ENCODE measurements around the gene GUCY2D. TPM values are rescaled to one million over a fixed set of nuclear protein-coding genes. Genes with fewer than 3 reads are reported as not detected.

Gene GUCY2D
- total RNA-seq, 1 donor from 2014 or later: not detected

DNA sequence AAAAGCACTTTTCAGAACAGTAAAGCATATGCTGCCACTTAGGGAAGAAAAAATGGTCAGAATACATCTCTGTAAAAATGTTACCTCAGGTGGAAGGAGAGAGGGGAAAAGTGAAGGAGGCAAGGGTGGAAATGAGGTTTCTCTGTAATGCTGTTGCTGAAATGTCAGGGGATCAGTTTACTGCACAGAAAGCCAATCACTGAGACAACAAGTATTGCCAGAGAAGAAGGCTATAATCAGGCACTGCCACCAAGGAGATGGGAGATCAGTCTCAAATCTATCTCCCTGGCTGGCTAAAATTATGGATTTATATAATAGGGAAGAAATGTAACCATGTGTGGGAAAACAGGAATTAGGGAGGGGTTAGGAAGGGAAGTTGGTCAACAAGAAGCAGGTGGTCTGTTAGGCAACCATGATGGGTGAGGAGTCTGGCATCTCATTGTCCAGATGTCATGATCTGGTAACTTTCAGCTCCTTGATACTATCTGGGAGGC, 27.7 kb upstream of the GUCY2D start:
- Mint-ChIP-seq H3K4me1 (ENCODE audit: unreplicated experiment) (no peaks in the 10 kb centered on the region), H3K4me3 (ENCODE audit: unreplicated experiment) (no peak overlapping the region), H3K9me3 (ENCODE audit: unreplicated experiment) (peaks cover 11% of the 10 kb centered on the region), H3K36me3 (ENCODE audit: unreplicated experiment) (no peaks in the 10 kb centered on the region), H3K27me3 (ENCODE audit: unreplicated experiment) (peaks cover 33% of the 10 kb centered on the region), H3K27ac (ENCODE audit: unreplicated experiment) (no peak overlapping the region)
- TF ChIP-seq, protein P1, sequence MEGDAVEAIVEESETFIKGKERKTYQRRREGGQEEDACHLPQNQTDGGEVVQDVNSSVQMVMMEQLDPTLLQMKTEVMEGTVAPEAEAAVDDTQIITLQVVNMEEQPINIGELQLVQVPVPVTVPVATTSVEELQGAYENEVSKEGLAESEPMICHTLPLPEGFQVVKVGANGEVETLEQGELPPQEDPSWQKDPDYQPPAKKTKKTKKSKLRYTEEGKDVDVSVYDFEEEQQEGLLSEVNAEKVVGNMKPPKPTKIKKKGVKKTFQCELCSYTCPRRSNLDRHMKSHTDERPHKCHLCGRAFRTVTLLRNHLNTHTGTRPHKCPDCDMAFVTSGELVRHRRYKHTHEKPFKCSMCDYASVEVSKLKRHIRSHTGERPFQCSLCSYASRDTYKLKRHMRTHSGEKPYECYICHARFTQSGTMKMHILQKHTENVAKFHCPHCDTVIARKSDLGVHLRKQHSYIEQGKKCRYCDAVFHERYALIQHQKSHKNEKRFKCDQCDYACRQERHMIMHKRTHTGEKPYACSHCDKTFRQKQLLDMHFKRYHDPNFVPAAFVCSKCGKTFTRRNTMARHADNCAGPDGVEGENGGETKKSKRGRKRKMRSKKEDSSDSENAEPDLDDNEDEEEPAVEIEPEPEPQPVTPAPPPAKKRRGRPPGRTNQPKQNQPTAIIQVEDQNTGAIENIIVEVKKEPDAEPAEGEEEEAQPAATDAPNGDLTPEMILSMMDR (IDR thresholded peaks at IDR 0.05): no peak
- DNase-seq (ENCODE audit: extremely low spot score, unreplicated experiment): no peak

DNA sequence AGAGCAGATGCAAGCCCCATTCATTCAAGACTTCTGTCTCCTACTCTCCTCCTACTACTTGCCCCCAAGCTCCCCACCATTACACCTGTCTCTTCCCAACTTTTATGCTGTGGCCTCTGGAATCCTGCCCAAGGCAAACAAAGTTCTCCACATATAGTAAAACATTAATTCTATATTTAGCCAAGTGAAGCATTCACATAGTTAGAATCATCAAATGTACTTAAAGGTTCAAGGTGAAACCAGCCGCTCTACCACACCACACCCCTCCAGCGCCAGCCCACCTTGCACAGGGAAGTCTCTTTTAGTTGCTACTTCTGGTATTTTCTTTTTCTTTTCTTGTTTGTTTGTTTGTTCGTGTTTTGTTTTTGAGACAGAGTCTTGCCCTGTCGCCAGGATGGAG, 25.4 kb upstream of the GUCY2D start:
- no peaks in the 10 kb centered on the region for H3K36me3 Mint-ChIP-seq (ENCODE audit: unreplicated experiment)
- H3K27me3 Mint-ChIP-seq (ENCODE audit: unreplicated experiment): peaks cover 27% of the 10 kb centered on the region
- peaks cover 11% of the 10 kb centered on the region for H3K9me3 Mint-ChIP-seq (ENCODE audit: unreplicated experiment)
- no peak overlapping the region for H3K4me3 Mint-ChIP-seq (ENCODE audit: unreplicated experiment)
- no peak overlapping the region for H3K27ac Mint-ChIP-seq (ENCODE audit: unreplicated experiment)
- no peak for DNase-seq (ENCODE audit: extremely low spot score, unreplicated experiment)
- TF ChIP-seq, protein P1 (IDR thresholded peaks at IDR 0.05): no peak
- no peaks in the 10 kb centered on the region for H3K4me1 Mint-ChIP-seq (ENCODE audit: unreplicated experiment)

DNA sequence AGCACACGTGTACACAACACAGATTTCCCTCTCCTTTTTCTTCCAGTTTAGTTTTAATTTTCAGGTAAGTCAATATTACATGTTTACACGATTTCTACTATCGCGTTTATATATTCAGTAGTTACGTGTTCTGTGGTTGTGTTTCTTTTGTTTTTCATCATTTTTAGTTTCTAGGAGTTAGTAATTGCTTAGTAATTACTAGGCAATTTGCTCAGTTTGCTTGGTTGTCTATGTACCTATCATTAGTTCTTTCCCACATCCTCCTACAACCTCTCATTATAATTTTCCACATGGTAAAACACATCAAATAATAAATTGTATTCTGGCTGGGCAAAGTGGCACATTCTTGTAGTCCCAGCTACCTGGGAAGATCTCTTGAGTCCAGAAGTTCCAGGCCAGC, 24.6 kb upstream of the GUCY2D start:
- no peak overlapping the region for H3K4me3 Mint-ChIP-seq (ENCODE audit: unreplicated experiment)
- no peak overlapping the region for H3K27ac Mint-ChIP-seq (ENCODE audit: unreplicated experiment)
- DNase-seq (ENCODE audit: extremely low spot score, unreplicated experiment): no peak
- no peaks in the 10 kb centered on the region for H3K36me3 Mint-ChIP-seq (ENCODE audit: unreplicated experiment)
- no peaks in the 10 kb centered on the region for H3K4me1 Mint-ChIP-seq (ENCODE audit: unreplicated experiment)
- H3K9me3 Mint-ChIP-seq (ENCODE audit: unreplicated experiment): peaks cover 11% of the 10 kb centered on the region
- TF ChIP-seq, protein P1 (IDR thresholded peaks at IDR 0.05): no peak
- peaks cover 27% of the 10 kb centered on the region for H3K27me3 Mint-ChIP-seq (ENCODE audit: unreplicated experiment)

DNA sequence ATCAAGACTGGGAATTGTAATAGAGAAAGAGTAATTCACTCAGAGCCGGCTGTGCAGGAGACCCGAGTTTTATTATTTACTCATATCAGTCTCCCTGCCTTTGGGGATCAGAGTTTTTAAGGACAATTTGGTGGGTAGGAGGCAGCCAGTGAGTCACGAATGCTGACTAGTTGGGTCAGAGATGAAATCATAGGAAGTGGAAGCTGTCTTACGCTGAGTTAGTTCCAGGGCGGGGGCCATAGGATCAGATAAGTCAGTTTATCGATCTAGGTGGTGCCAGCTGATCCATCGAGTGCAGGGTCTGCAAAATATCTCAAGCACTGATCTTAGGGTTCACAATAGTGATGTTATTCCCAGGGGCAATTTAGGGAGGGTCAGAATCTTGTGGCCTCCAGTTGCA, 20.2 kb upstream of the GUCY2D start:
- H3K9me3 Mint-ChIP-seq (ENCODE audit: unreplicated experiment): no peaks in the 10 kb centered on the region
- DNase-seq (ENCODE audit: extremely low spot score, unreplicated experiment): peak; percentile 54

DNA sequence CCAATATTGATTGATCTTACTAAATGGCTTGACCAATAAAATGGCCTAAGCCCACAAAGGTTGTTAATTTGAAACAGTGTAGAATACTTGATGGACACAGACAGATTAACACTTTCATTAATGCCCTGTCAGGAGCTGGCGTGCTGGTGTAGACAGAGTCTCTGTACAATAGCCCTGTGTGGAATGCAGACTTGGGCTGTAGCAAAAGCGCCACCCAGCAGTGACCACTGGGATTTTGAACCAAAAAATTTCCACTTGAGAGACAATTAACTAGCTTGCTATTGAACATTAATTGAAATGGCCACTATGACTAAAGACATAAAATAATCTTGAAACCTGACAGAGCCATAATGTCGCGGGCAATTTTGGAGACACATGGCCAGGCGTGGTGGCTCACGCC, 19.7 kb upstream of the GUCY2D start:
- Mint-ChIP-seq H3K4me3 (ENCODE audit: unreplicated experiment) (no peak overlapping the region), H3K9me3 (ENCODE audit: unreplicated experiment) (no peaks in the 10 kb centered on the region), H3K27ac (ENCODE audit: unreplicated experiment) (no peak overlapping the region), H3K4me1 (ENCODE audit: unreplicated experiment) (no peaks in the 10 kb centered on the region), H3K36me3 (ENCODE audit: unreplicated experiment) (no peaks in the 10 kb centered on the region), H3K27me3 (ENCODE audit: unreplicated experiment) (peaks cover 30% of the 10 kb centered on the region)
- no peak for DNase-seq (ENCODE audit: extremely low spot score, unreplicated experiment)
- TF ChIP-seq, protein P1 (IDR thresholded peaks at IDR 0.05): peak; percentile 20

More for the DNA sequence above, 20.2 kb upstream of the GUCY2D start:
- H3K36me3 Mint-ChIP-seq (ENCODE audit: unreplicated experiment): no peaks in the 10 kb centered on the region
- H3K4me1 Mint-ChIP-seq (ENCODE audit: unreplicated experiment): no peaks in the 10 kb centered on the region
- H3K27me3 Mint-ChIP-seq (ENCODE audit: unreplicated experiment): peaks cover 28% of the 10 kb centered on the region
- TF ChIP-seq, protein P1 (IDR thresholded peaks at IDR 0.05): no peak
- H3K4me3 Mint-ChIP-seq (ENCODE audit: unreplicated experiment): no peak overlapping the region
- H3K27ac Mint-ChIP-seq (ENCODE audit: unreplicated experiment): no peak overlapping the region
